Activated CD8-positive, alpha-beta memory T cell treated with anti-CD3 and anti-CD28 coated beads for 36 hours (primary cell): ENCODE data around the gene RIC3. TPM values are rescaled to one million over a fixed set of nuclear protein-coding genes. Genes with fewer than 3 reads are reported as not detected.
"Not testable (repeated sequence)": the region's sequence is repeated elsewhere in the genome, so short reads cannot be mapped to it uniquely, and the experiment has no call there.

Source experiments
- CTCF ChIA-PET: fragments of 350-600 bp; sonication (Branson Sonifier 250); formaldehyde crosslinking; loops from one replicate; lab custom pipeline; 2021; ENCODE audit warnings: antibody characterized with exemption; lab: Charles Lee
- POLR2A ChIA-PET: fragments of 350-600 bp; sonication (Branson Sonifier 250); formaldehyde crosslinking; loops from one replicate; lab custom pipeline; 2021; ENCODE audit warnings: antibody characterized with exemption; lab: Charles Lee
- total RNA-seq, 2 experiments: library from RNA; stranded (reverse); gene quantifications; one replicate each; pipeline ENCODE4 v1.2.3, GENCODE V29; 2021

RIC3 gene
- total RNA-seq, 2 experiments from 2014 or later: 8.0 to 9.8 TPM

- ChIA-PET CTCF (no interaction called here), POLR2A (no interaction called here)
Observed at GRCh38 chr11:8194956-8195355, 26.1 kb upstream of the RIC3 start.

GRCh38 chr11:8192896-8193209 is 24.0 kb upstream of the RIC3 start:
- CTCF ChIA-PET: interaction anchor here (0.8 to 1.5 kb wide), 4 partner anchors 14 to 374 kb away, joined by 3 to 6 read pairs (median 4); no protein-coding TSS in a partner anchor
- POLR2A ChIA-PET: no interaction called here

- ChIA-PET POLR2A (no interaction called here), CTCF (interaction anchor here (0.8 to 1.5 kb wide), 3 partner anchors 14 to 374 kb away, joined by 3 to 6 read pairs (median 4); no protein-coding TSS in a partner anchor)
Observed at GRCh38 chr11:8192016-8192895, 23.4 kb upstream of the RIC3 start.

GRCh38 chr11:8190431-8190830 is 21.6 kb upstream of the RIC3 start:
- ChIA-PET CTCF (no interaction called here), POLR2A (no interaction called here)

DNA sequence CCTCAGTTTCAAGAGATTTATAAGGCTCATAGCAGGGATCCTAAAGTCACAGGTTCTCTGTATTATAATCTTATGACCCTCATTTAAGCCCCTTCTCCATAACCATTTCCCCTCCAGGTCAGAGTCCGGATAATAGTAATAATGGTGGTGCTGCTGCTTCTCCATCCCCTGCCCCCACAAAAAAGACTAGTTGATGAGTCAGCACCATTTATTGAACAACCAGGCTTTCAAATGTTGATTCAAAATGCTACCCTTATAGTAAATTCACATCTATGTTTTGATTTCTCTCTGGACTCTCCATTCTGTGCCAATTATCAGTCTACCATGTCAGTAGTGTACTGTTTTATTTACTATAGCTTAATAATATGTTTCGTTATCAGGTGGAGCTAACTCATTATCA is 17.6 kb upstream of the RIC3 start:
- CTCF ChIA-PET: no interaction called here
- POLR2A ChIA-PET: no interaction called here

- CTCF ChIA-PET: no interaction called here
- POLR2A ChIA-PET: no interaction called here
Observed at GRCh38 chr11:8183111-8183510, 14.3 kb upstream of the RIC3 start.

GRCh38 chr11:8180469-8180868 is 11.6 kb upstream of the RIC3 start:
- CTCF ChIA-PET: no interaction called here
- POLR2A ChIA-PET: no interaction called here

GRCh38 chr11:8178297-8178696 is 9.5 kb upstream of the RIC3 start:
- ChIA-PET CTCF (interaction anchor here (1.1 kb wide), 1 partner anchor 15 kb away, joined by 3 read pairs; no protein-coding TSS in a partner anchor), POLR2A (no interaction called here)

DNA sequence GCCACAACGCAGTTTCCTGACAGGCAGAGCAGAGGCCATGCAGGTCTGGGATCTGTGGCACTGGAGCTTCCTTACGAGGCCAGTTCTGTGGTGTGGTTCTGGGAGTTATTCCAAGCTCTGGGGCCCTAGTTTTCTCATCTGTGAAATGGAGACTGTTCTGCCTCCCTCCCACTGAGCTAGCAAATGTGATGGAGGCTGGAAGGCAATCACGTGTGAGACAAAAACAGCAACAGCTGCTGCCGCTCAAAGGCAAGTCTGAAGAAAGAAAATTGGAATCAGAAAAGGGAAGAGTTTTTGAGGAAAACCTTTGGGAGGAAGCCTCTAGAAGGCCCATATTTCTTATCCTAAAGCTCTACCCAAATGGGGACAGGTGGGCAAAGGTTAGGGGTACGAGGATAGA is 8.3 kb upstream of the RIC3 start:
- POLR2A ChIA-PET: no interaction called here
- CTCF ChIA-PET: no interaction called here

GRCh38 chr11:8167796-8168195 is 1.0 kb downstream of the RIC3 start:
- ChIA-PET POLR2A (no interaction called here), CTCF (no interaction called here)

- ChIA-PET CTCF (no interaction called here), POLR2A (no interaction called here)
Observed at GRCh38 chr11:8164746-8165145, 4.1 kb downstream of the RIC3 start.

DNA sequence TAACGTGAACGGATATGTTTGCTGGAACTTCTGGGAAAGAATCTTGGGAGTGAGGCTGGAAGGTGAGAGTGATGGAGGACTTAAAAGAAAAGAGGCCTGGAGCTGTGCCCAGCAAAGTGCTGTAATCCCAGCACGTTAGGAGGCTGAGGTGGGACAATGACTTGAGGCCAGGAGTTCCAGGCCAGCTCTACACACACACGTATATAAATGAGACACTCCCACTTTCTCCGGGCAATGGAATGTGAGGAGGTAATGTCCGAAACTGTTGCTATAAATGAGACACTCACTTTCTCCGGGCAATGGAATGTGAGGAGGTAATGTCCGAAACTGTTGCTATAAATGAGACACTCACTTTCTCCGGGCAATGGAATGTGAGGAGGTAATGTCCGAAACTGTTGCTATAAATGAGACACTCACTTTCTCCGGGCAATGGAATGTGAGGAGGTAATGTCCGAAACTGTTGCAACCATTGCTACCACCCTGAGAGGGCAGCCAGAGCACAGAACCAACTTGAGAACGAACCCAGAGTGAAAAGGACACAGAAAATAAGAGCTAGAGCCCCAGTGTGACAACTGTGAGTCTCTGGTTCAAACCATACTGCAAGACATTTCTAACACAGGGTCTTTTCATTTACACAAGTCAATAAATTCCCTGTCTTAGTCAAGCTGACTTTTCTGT is 7.1 kb downstream of the RIC3 start:
- POLR2A ChIA-PET, CTCF ChIA-PET: not testable (repeated sequence)

DNA sequence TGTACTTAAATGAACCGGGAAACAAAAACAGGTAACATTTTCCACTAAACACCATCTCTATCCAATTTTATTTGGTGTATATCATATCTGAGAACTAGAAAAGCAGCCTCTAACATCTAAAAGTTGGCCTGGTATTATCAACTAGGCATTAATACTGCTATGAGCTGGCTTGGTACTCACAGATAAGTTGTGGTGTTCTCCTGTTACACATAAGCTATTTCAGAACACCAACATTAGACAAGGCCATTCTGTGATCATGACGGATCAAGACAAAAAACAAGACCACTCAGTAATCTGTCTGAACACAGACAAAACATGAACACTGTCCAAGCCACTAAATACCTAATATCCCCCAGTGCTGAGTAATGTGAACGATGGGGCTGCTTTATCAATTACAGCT is 11.9 kb downstream of the RIC3 start:
- CTCF ChIA-PET: no interaction called here
- POLR2A ChIA-PET: no interaction called here

DNA sequence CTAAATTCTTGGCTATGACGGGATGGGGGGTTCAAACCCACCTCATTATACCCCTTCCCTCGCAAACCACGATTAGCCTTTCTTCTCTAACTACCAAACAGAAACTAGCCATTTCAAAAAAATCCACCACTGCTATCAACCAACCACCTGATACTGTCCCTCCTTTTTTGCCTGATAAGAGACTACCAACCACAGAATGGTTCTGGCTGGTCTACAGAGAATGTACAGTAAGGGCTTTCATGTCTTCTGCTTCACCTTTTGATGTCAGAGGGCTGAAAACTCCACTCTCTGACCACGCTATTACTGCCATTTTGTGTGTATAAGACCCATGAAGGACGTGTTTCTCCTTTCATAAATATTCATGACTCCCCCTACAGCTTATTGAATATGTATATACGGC is 19.1 kb downstream of the RIC3 start:
- POLR2A ChIA-PET: no interaction called here

DNA sequence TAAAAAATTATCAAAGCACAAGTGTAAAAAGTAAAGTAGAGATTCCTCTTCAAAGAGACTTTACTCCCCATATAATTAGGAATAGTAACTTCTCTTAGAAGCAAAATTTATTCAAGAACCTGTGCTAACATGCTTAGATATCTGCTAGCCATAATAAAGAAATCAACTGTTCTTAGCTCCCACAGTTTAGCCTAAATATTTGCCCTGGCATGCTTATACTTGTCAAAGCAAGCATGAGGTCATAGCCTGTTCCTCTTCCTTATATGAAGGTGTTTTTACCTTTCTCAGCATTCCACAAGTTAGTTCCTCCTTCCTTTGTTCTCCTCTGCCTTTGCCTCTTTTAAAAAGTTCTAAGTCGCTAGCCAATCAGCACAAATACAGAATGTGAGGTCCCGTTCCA is 30.3 kb downstream of the RIC3 start:
- POLR2A ChIA-PET: no interaction called here
- CTCF ChIA-PET: no interaction called here

More for the DNA sequence above, 19.1 kb downstream of the RIC3 start:
- CTCF ChIA-PET: no interaction called here

GRCh38 chr11:8127447-8127846 is 41.4 kb downstream of the RIC3 start:
- POLR2A ChIA-PET: no interaction called here
- CTCF ChIA-PET: no interaction called here

DNA sequence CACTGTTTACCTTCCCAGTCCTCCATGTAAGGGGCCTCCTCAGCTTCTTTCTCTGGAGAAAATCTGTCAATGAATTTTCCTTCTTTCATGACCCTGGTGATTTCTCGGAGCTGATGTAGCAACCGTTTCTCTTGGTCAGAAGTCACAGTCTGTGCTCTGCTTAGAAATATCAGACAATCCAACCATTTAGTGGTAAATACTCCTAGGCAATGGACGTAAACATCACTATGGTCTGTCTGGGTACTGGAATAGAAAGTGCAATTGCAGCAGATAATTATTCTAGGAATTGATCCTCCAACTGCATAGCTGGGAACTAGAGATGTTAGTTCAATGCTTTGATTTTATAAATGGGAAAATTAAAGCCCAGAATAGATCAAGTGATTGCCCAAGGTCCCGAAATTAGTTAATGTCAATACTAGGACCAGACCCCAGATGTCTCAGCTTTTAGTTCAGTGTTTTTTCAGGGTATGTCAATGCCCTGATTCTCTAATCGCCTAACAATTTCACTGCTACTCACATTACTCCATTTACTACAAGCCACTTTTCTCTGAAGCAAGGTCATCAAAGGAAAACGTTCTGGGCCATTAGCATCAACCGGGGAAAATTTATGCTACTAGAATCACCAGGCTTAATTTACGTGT is 42.1 kb downstream of the RIC3 start:
- ChIA-PET POLR2A (no interaction called here), CTCF (no interaction called here)

DNA sequence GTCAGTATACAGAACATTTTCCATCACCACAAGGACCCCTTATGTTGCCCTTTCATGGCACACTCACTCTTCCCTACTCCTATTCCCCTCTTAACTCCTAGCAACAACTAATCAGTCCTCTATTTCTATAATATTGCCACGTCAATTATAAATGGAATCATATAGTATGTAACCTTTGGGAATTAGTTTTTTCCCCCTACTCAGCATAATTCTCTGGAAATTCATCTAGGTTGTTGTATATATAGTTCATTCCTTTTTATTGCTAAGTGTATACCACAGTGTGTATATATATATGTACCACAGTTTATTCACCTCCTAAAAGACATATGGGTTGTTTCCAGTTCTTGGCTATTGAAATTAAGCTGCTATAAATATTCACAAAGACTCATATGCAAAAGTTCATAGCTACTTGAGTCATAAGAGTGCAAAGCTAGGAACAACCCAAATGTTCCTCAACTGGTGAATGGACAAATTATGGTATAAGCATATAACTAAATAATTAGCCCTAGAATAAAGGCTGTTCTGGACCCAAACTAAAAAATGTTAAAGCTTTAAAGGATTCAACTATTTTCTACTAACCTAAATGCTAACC is 46.6 kb downstream of the RIC3 start:
- ChIA-PET CTCF (no interaction called here), POLR2A (no interaction called here)

GRCh38 chr11:8111636-8112035 is 57.2 kb downstream of the RIC3 start:
- CTCF ChIA-PET: no interaction called here
- POLR2A ChIA-PET: no interaction called here

- ChIA-PET POLR2A (no interaction called here), CTCF (interaction anchor here (2.2 kb wide), 1 partner anchor 11 kb away, joined by 9 read pairs; no protein-coding TSS in a partner anchor)
Observed at GRCh38 chr11:8110396-8110795, 58.4 kb downstream of the RIC3 start.
